ENCODE measurements around the gene CHSY3.

Gene CHSY3

GRCh38 chr5:129945774-129946270, 41.6 kb downstream of the CHSY3 start:
- DNase-seq (ENCODE audit: low read depth, low spot score), result no peak

DNA sequence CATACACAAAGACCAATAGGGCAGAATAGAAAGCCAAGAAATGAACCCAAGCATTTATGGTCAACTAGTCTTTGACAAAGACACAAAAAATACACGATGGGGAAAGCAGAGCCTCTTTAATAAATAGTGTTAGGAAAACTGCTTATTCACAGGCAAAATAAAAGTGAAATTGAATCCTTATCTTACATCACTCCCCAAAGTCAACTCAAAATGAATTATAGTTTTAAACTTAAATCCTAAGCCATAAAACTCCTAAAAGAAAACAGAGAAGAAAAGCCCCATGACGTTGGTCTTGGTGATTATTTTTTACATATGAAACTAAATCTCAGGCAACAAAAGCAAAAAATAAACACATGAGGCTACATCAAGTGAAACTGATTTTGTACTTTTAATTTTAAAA, 46.8 kb downstream of the CHSY3 start:
- no peak for DNase-seq (ENCODE audit: low read depth, low spot score)

DNA sequence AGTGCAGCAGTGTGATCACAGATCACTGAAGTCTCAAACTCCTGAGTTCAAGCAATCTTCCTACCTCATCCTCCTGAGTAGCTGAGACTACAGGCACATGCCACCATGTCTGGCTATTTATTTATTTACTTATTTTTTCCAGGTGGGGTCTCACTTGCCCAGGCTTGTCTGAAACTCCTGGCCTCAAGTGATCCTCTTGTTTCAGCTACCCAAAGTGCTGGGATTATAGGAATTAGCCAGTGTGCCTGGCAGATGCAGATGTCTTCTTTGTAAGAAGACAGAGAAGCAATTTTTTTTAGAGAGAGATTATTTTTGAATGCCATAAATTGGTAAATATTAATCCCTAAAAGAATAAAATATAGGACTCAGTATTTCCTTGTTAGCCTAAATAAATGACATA, 54.3 kb downstream of the CHSY3 start:
- DNase-seq (ENCODE audit: low read depth, low spot score), result no peak

GRCh38 chr5:129960831-129961230, 56.6 kb downstream of the CHSY3 start:
- no peak for DNase-seq (ENCODE audit: low read depth, low spot score)

- no peak for DNase-seq (ENCODE audit: low read depth, low spot score)
Measured at GRCh38 chr5:129962506-129962905, 58.2 kb downstream of the CHSY3 start.

- peak; percentile 91 for DNase-seq (ENCODE audit: low read depth, low spot score)
Measured at GRCh38 chr5:129963359-129963758, 59.1 kb downstream of the CHSY3 start.

DNA sequence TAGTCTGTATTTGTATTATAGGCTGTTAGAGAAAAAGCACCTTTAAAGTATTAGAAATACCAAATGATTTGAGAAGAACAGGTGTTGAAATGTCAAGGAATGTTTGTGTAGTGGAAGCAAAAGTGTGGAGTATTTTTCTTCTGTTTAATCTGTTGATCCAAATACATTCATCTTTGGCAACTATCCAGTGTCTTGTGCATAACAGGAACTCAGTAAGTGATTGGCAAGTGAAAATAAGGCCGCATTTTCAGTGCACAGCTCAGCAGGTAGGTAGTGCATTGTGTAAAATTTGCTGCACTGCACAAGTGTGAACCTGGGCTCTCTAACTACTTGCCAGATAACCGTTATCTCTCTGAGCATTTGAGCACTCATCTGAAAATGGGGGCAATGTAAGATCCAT, 61.8 kb downstream of the CHSY3 start:
- no peak for DNase-seq (ENCODE audit: low read depth, low spot score)

DNA sequence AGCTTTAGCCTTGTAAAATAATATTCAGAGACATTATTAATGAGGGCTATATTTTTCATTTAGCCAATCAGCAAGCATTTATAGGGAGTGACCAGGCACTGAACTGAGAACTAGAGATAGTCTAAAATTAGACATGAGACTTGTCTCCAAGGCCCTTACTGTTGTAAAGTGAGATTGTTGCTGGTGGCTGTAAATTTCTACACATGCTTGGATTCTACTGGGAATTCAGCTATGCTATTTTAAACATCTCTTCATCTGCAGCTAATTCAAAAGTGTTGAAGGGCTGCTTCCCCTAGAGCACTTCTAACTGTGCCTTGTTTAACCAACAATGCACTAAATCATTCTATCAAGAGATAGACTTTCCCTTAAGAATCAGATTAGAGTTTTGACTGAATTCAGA, 67.4 kb downstream of the CHSY3 start:
- DNase-seq (ENCODE audit: low read depth, low spot score), result no peak

GRCh38 chr5:129972465-129973141, 68.3 kb downstream of the CHSY3 start:
- no peak for DNase-seq (ENCODE audit: low read depth, low spot score)

GRCh38 chr5:129973716-129974426, 69.6 kb downstream of the CHSY3 start:
- peak; percentile 66 for DNase-seq (ENCODE audit: low read depth, low spot score)

- DNase-seq (ENCODE audit: low read depth, low spot score), result no peak
Measured at GRCh38 chr5:129977810-129978209, 73.5 kb downstream of the CHSY3 start.

- DNase-seq (ENCODE audit: low read depth, low spot score), result no peak
Measured at GRCh38 chr5:129978270-129978669, 74.0 kb downstream of the CHSY3 start.

DNA sequence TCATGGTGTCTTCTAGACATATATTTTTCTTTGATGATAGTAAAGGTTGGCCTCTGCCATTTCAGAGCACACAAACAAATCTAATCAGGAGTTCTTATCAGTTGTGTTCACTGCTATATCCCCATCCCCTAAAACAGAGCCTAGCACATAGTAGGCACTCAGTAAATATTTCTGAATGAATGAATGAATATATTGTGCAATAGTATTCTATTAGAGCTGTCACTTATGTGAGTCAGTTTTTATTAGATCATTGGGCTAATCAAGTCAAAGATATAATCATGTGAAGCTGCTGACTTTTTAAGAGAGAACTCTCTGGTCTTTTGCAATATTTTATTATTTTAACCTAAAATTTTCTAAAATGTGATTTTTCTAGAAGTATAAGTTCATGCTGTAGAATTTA, 84.2 kb downstream of the CHSY3 start:
- DNase-seq (ENCODE audit: low read depth, low spot score), result no peak

DNA sequence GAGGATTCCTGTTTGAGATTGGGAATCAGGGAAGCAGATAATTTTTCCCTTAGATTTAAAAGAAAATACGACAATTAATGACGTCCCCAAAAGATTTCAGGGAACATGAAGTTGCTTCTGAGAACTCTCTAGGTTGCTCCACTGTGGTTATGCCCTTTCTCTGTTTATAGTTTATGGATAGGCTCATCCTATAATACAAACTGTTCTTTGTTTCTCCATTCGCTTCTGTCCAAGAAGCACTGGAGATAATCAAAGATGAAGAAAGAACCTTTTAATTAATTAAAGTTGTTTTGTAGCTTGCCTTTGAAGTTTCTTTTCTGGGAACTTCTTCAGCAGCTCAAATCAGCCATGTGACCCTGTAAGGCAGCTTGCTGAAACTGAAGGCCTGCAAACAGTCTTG, 87.5 kb downstream of the CHSY3 start:
- DNase-seq (ENCODE audit: low read depth, low spot score), result no peak

DNA sequence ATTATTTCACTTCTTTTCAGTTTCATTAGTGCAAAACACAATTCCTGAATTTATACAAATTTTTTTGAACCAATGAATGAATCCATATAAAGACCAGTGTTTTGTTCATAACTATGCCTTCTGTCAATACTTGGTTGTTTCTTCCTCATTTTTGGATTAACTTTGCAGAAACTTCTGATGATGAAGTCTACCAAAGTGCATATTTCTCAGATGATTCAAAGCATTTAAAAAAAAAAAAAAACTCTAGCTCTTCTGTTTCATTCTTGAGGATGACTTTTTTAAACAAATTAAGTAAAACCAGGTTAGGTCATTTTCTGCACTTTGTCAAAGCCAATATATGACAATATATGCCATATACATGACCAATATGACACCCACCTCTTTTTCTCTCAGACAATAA, 92.6 kb downstream of the CHSY3 start:
- peak; percentile 28 for DNase-seq (ENCODE audit: low read depth, low spot score)

DNA sequence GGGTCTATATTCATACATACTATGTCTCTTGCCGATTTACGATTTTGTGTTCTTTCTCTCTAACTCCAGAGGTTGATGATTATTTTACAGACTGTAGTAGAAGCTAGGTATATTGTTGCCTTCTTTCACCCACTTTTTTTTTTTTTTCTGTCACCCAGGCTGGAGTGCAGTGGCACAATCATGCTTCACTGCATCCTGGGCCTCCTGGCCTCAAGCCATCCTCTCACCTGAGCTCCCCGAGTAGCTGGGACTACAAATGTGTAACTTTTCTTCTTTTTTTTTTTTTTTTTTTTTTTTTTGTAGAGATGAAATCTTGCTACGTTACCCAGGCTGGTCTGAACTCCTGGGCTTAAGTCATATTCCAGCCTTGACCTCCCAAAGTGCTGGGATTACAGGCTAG, 96.2 kb downstream of the CHSY3 start:
- DNase-seq (ENCODE audit: low read depth, low spot score), result no peak

DNA sequence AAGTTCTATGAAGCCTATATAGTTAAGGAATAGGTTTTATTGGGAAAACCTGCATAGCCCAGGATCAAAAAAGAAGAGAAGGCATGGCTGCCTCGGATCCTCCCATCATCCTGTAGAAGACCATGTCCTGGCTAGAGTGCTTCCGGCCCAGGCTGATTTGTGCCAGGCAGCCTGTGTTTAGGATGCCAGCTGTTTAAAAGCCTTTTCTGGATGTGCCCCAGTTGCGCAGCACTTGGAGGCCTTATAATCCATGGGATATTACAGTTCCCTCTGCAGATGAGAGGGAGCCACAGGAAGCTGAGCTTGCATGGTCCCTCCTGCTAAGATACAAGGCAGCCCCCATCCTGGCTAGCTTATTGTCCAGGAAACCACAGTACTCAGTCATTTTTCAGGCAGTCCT, 97.9 kb downstream of the CHSY3 start:
- no peak for DNase-seq (ENCODE audit: low read depth, low spot score)

DNA sequence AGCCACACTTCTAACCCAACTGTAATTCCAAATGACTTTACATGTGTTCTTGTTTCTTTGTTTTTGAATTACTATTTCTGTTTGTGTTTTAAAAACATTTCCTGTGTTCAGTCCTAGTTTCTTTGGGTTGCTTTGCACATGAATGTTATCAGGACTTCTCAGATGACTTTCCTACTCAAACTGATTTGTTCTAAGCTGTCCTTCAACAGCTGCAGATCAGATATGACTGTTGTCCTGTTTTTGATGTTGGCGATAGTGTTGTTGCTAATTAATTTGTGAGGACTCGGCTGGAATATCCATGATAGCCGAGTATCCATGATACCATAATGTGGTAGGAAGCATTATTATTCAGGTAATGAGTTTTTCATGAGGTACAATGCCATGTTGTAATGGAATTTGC, 98.6 kb downstream of the CHSY3 start:
- DNase-seq (ENCODE audit: low read depth, low spot score), result no peak

DNA sequence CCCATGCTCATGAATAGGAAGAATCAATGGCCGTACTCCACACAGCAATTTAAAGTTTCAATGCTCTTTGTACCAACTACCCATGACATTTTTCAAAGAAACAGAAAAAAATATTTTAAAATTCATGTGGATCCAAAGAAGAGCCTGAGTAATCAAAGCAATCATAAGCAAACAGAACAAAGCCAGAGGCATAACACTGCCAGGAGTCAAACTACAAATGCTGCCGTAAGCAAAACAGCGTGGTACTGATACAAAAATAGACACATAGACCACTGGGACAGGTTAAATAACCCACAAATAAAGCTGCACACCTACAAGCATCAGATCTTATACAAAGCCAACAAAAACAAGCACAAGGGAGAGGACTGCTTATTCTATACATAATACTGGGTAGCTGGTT, 107.7 kb downstream of the CHSY3 start:
- DNase-seq (ENCODE audit: low read depth, low spot score), result no peak

- DNase-seq (ENCODE audit: low read depth, low spot score), result no peak
Measured at GRCh38 chr5:130017173-130017572, 112.9 kb downstream of the CHSY3 start.

GRCh38 chr5:130018641-130019040, 114.4 kb downstream of the CHSY3 start:
- no peak for DNase-seq (ENCODE audit: low read depth, low spot score)

DNA sequence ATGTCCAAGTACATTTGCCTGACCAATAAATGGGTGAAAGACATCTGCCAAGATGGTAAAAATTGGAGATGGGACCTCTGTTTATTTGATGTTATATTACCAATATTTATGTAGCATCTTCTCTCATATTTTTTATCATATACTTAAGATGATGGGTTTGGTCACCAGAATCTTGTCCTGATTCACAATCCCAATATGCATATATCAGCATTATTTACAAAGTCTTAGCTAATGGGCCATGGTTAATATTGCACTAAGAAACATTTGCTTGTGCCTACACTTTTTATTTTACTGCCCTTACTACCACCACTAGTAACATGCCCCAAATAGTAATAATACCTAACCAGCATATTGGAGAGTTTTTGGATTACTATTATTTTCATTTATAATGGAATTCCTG, 116.7 kb downstream of the CHSY3 start:
- DNase-seq (ENCODE audit: low read depth, low spot score), result no peak

GRCh38 chr5:130021876-130022275, 117.6 kb downstream of the CHSY3 start:
- DNase-seq (ENCODE audit: low read depth, low spot score), result no peak
